Suprapubic skin (tissue), 4 donors: ENCODE data around the gene TCF12. TPM values are rescaled to one million over a fixed set of nuclear protein-coding genes. Genes with fewer than 3 reads are reported as not detected.

Experiments
- DNase-seq, 2 donors: peaks; one replicate each; pipeline ENCODE4 v3.0.0-alpha.2; 2019; ENCODE audit warnings: low spot score in 2 of 2
- H3K27ac ChIP-seq: fragments of 200-600 bp; sonication (generic); one replicate; pipeline ENCODE4 v1.5.1; 2019
- H3K27me3 ChIP-seq: fragments of 200-600 bp; sonication (generic); one replicate; pipeline ENCODE4 v1.5.1; 2019
- H3K36me3 ChIP-seq: fragments of 200-600 bp; sonication (generic); one replicate; pipeline ENCODE4 v1.5.1; 2019
- H3K4me1 ChIP-seq: fragments of 200-600 bp; sonication (generic); one replicate; pipeline ENCODE4 v1.5.1; 2019
- H3K4me3 ChIP-seq: fragments of 200-600 bp; sonication (generic); one replicate; pipeline ENCODE4 v1.5.1; 2019; ENCODE audit warnings: mild to moderate bottlenecking
- H3K9me3 ChIP-seq: fragments of 200-600 bp; sonication (generic); one replicate; pipeline ENCODE4 v1.5.1; 2019
- CTCF ChIP-seq, 2 donors: fragments of 200-600 bp in 1 of 2; fragments of 450-650 bp in 1 of 2; sonication (generic) in 1 of 2; IDR thresholded peaks; one replicate each; pipeline ENCODE4 v1.5.1; 2016 to 2019; ENCODE audit warnings: antibody characterized with exemption in 2 of 2, mild to moderate bottlenecking in 1 of 2, moderate library complexity in 1 of 2
- EP300 ChIP-seq: sonication (generic); formaldehyde crosslinking; IDR thresholded peaks from one replicate; pipeline ENCODE4 v1.6.1; 2017; ENCODE audit warnings: antibody characterized with exemption
- POLR2A ChIP-seq, 2 donors: fragments of 450-650 bp; IDR thresholded peaks; one replicate each; pipeline ENCODE4 v1.6.1; 2017; ENCODE audit warnings: antibody characterized with exemption in 2 of 2, mild to moderate bottlenecking in 2 of 2, moderate library complexity in 2 of 2
- POLR2AphosphoS5 ChIP-seq, 3 donors: sonication (generic); formaldehyde crosslinking; IDR thresholded peaks; one replicate each; pipeline ENCODE4 v1.6.1; 2017; ENCODE audit warnings: antibody characterized with exemption in 3 of 3
- WGBS: methylation state at CpG from one replicate; pipeline ENCODE4 v1.1.5; 2018; 5-methylcytosine and 5-hydroxymethylcytosine counted together
- total RNA-seq, 4 donors: library from RNA; depleted of rRNA; stranded (reverse); fragments of >200 nt; gene quantifications; one replicate each; pipeline ENCODE4 v1.1.0, GENCODE V29; 2016

Gene TCF12
- total RNA-seq, 4 donors from 2014 or later: 91.3 to 118 (median 105) TPM

- no peak for DNase-seq
- peaks cover 51% of the 10 kb centered on the region for H3K36me3 ChIP-seq
- no peak overlapping the region for H3K4me3 ChIP-seq
- H3K27ac ChIP-seq: no peak overlapping the region
- TF ChIP-seq POLR2A (IDR thresholded peaks at IDR 0.05): no peak
- TF ChIP-seq POLR2AphosphoS5 (IDR thresholded peaks at IDR 0.05): no peak
- TF ChIP-seq EP300: no peak
- no peak for TF ChIP-seq CTCF (IDR thresholded peaks at IDR 0.05)
- WGBS: 87% methylated on average over 3 of the region's 3 CpGs
- no peaks in the 10 kb centered on the region for H3K9me3 ChIP-seq
- H3K27me3 ChIP-seq: no peaks in the 10 kb centered on the region
- H3K4me1 ChIP-seq: no peaks in the 10 kb centered on the region
Observed at GRCh38 chr15:57282686-57283085, 364.2 kb downstream of the TCF12 start.

- Histone ChIP-seq H3K36me3 (peaks cover 51% of the 10 kb centered on the region), H3K4me1 (no peaks in the 10 kb centered on the region), H3K27ac (no peak overlapping the region), H3K27me3 (no peaks in the 10 kb centered on the region), H3K4me3 (no peak overlapping the region), H3K9me3 (no peaks in the 10 kb centered on the region)
- whole genome bisulfite sequencing: 81% methylated on average over 14 of the region's 14 CpGs
- TF ChIP-seq POLR2AphosphoS5 (IDR thresholded peaks at IDR 0.05) (no peak), POLR2A (IDR thresholded peaks at IDR 0.05) (no peak), EP300 (no peak), CTCF (IDR thresholded peaks at IDR 0.05) (no peak)
- DNase-seq: no peak
Observed at GRCh38 chr15:57283774-57284503, 365.5 kb downstream of the TCF12 start.

GRCh38 chr15:57284535-57284934, 366.1 kb downstream of the TCF12 start:
- no peak overlapping the region for H3K4me3 ChIP-seq
- no peaks in the 10 kb centered on the region for H3K4me1 ChIP-seq
- 75% methylated on average over 3 of the region's 3 CpGs for WGBS
- DNase-seq: no peak
- H3K27ac ChIP-seq: no peak overlapping the region
- H3K9me3 ChIP-seq: no peaks in the 10 kb centered on the region
- H3K36me3 ChIP-seq: peaks cover 48% of the 10 kb centered on the region
- no peak for TF ChIP-seq CTCF (IDR thresholded peaks at IDR 0.05)
- TF ChIP-seq POLR2A (IDR thresholded peaks at IDR 0.05): no peak
- no peak for TF ChIP-seq POLR2AphosphoS5 (IDR thresholded peaks at IDR 0.05)
- no peak for TF ChIP-seq EP300
- H3K27me3 ChIP-seq: no peaks in the 10 kb centered on the region

- Histone ChIP-seq H3K4me3 (no peak overlapping the region), H3K36me3 (peaks cover 46% of the 10 kb centered on the region), H3K27me3 (no peaks in the 10 kb centered on the region), H3K27ac (no peak overlapping the region), H3K9me3 (no peaks in the 10 kb centered on the region), H3K4me1 (no peaks in the 10 kb centered on the region)
- no peak for DNase-seq
- 95% methylated on average over 3 of the region's 3 CpGs for WGBS
- TF ChIP-seq POLR2AphosphoS5 (IDR thresholded peaks at IDR 0.05) (no peak), EP300 (no peak), POLR2A (IDR thresholded peaks at IDR 0.05) (no peak), CTCF (IDR thresholded peaks at IDR 0.05) (no peak)
Observed at GRCh38 chr15:57285386-57285785, 366.9 kb downstream of the TCF12 start.

- H3K4me1 ChIP-seq: no peaks in the 10 kb centered on the region
- TF ChIP-seq POLR2AphosphoS5 (IDR thresholded peaks at IDR 0.05) (no peak), EP300 (no peak), CTCF (IDR thresholded peaks at IDR 0.05) (no peak), POLR2A (IDR thresholded peaks at IDR 0.05) (no peak)
- WGBS: 94% methylated on average over 7 of the region's 7 CpGs
- H3K27ac ChIP-seq: no peak overlapping the region
- no peak overlapping the region for H3K4me3 ChIP-seq
- H3K9me3 ChIP-seq: no peaks in the 10 kb centered on the region
- peaks cover 38% of the 10 kb centered on the region for H3K36me3 ChIP-seq
- no peak for DNase-seq
- no peaks in the 10 kb centered on the region for H3K27me3 ChIP-seq
Observed at GRCh38 chr15:57286446-57287122, 368.1 kb downstream of the TCF12 start.
